Aorta (tissue), 5 donors: ENCODE data around the gene NUP133. TPM values are rescaled to one million over a fixed set of nuclear protein-coding genes. Genes with fewer than 3 reads are reported as not detected.

ENCODE experiments used
- ATAC-seq: fragments of 200-7000 bp; cut with Tn5 transposase; one replicate; pipeline ENCODE4 v1.9.1; 2022; ENCODE audit warnings: moderate library complexity; ENCODE audit not compliant: low FRiP score
- DNase-seq, 2 donors: peaks; one replicate each; pipeline ENCODE4 v3.0.0-alpha.2; 2020
- H3K27ac ChIP-seq, 2 donors: one replicate each; pipeline ENCODE4 v1.5.1; 2013; ENCODE audit warnings: low read length in 2 of 2, mild to moderate bottlenecking in 2 of 2, moderate library complexity in 2 of 2, control low read depth in 1 of 2, inconsistent platforms in 1 of 2, low read depth in 1 of 2
- H3K27me3 ChIP-seq, 2 donors: one replicate each; pipeline ENCODE4 v1.6.1; 2013; ENCODE audit warnings: control low read depth in 1 of 2, low read length in 1 of 2, mild to moderate bottlenecking in 1 of 2, moderate library complexity in 1 of 2; ENCODE audit not compliant: insufficient read depth in 2 of 2, control insufficient read depth in 1 of 2
- H3K36me3 ChIP-seq, 2 donors: one replicate each; pipeline ENCODE4 v1.6.1; 2013; ENCODE audit warnings: control low read depth in 1 of 2, low read length in 1 of 2, mild to moderate bottlenecking in 1 of 2; ENCODE audit not compliant: insufficient read depth in 2 of 2, control insufficient read depth in 1 of 2
- H3K4me1 ChIP-seq, 2 donors: one replicate each; pipeline ENCODE4 v1.6.1; 2013; ENCODE audit warnings: low read length in 2 of 2, control low read depth in 1 of 2, mild to moderate bottlenecking in 1 of 2, moderate library complexity in 1 of 2; ENCODE audit not compliant: insufficient read depth in 2 of 2, control insufficient read depth in 1 of 2
- H3K4me3 ChIP-seq, 2 donors: one replicate each; pipeline ENCODE4 v1.5.1; 2013; ENCODE audit warnings: low read length in 2 of 2, control low read depth in 1 of 2, mild to moderate bottlenecking in 1 of 2
- H3K9me3 ChIP-seq: one replicate; pipeline ENCODE4 v1.6.1; 2013; ENCODE audit warnings: mild to moderate bottlenecking, low read length; ENCODE audit not compliant: control insufficient read depth
- WGBS, 2 donors: extraction: QIAGEN DNeasy Blood & Tissue Kit; methylation state at CpG; one replicate each; pipeline ENCODE4 v1.1.7; 2013; 5-methylcytosine and 5-hydroxymethylcytosine counted together
- intact Hi-C, 2 donors: fragments of 100-400 bp; cut with DNase I; formaldehyde crosslinking; loops; one replicate each; pipeline versions ENCODE4 v1.14.2 to v1.15.0; 2022
- polyA plus RNA-seq, 2 donors: library from polyadenylated mRNA; stranded (reverse); fragments of 200-250 nt; gene quantifications; one replicate each; pipeline ENCODE4 v1.2.3, GENCODE V29; 2013
- total RNA-seq, 2 donors: library from RNA; stranded (reverse); fragmentation: NEBNext Ultra II Directional; extraction: Animal tissue kit (Norgen Biotek cat#: 25700); gene quantifications; one replicate each; pipeline ENCODE4 v1.2.1, GENCODE V29; 2021
- donor health status: healthy with polysubstance abuse.
- donor health status: Bipolar disorder and iron deficiency.
- donor health status: DM: no; HTN: no; CAD: no.
- donor health status: DM: no; HTN: no; CAD: no.
- donor health status: DM: yes; HTN: yes; CAD: no.

NUP133 gene
- total and polyA plus RNA-seq, 4 donors: 5.1 to 37.3 (median 24.0) TPM

- Histone ChIP-seq H3K36me3 (peaks cover 0 to 2% of the 10 kb centered on the region in 2 donors), H3K4me1 (no peaks in the 10 kb centered on the region), H3K27ac (no peak overlapping the region), H3K9me3 (no peaks in the 10 kb centered on the region), H3K4me3 (no peak overlapping the region), H3K27me3 (no peaks in the 10 kb centered on the region)
- no peak for ATAC-seq
- DNase-seq: no peak
- WGBS, 2 donors: 60 to 66% methylated on average over 7 of the region's 7 CpGs
- intact Hi-C loops: loop anchor here in 1 of 2 donors (2.0 kb wide), 1 partner anchor 59 kb away; no protein-coding TSS in a partner anchor
These were observed 71.9 kb downstream of the NUP133 start for GRCh38 chr1:229436201-229436600.

DNA sequence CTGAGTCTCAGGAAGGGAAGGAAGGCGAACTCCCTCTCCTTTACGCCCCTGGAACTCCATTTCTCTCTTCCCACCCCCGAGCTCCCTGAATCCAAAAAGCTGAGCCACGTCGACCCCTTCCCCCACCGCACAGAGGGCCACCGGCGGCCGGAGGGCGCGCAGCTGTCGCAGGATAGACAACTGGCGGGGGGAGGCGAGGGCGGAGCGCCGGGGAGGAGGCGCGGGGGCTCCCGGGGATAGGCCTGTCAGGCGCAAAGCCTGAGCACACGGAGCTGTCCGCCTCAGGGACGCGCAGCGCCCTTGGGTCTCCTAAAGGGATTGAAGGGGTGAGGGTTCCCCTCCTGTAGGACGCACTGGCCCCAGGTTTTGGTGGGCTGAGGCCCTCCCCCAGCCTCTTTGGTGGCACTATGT is 73.5 kb downstream of the NUP133 start:
- no peaks in the 10 kb centered on the region for H3K9me3 ChIP-seq
- H3K27ac ChIP-seq: no peak overlapping the region
- intact Hi-C loops: no loop called here
- DNase-seq: no peak
- H3K27me3 ChIP-seq: no peaks in the 10 kb centered on the region
- 2 to 3% methylated on average over 22 to 27 of the region's 27 CpGs for WGBS, 2 donors
- H3K4me1 ChIP-seq: no peaks in the 10 kb centered on the region
- H3K4me3 ChIP-seq: no peak overlapping the region
- no peak for ATAC-seq
- H3K36me3 ChIP-seq: no peaks in the 10 kb centered on the region

DNA sequence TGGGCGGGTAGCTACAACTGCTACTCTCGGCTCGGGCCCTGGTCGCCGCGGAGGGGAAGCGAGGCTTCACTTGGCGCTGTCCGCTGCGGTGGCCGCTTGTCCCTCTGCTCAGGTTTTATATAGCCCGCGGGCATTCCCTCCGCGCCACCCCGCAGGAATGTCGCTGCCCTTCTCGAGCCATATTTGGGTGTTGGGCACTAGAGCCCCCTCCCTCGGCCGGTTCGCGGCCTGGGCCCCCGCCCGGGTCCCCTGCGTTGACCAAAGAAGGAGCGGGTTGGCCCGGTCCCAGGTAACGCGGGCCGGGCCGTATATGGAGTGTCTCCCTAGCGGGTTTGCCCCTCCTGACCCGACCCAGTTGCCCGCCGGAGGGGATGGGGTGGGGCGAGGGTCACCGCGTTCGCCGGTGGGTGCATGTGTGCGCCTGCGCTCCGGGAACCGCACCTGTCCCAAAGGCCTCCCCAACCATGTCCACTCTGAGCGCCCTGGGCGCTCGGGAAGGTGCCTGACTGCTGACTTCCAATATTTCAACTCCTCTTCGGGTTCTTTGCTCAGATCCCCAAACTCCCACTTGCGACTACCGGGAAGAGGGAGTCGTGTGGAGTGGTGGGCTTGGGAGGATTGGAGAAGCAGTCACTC is 74.0 kb downstream of the NUP133 start, which contains the start of gene ACTA1:
TSS of gene ACTA1 (minus strand) at position 90 of the 636 bp plus-strand sequence. CDS start 979 bp downstream, outside the sequence.
- ATAC-seq: peak; percentile 42
- H3K4me3 ChIP-seq: no peak within 1 kb of the TSS
- intact Hi-C loops: no loop called here

DNA sequence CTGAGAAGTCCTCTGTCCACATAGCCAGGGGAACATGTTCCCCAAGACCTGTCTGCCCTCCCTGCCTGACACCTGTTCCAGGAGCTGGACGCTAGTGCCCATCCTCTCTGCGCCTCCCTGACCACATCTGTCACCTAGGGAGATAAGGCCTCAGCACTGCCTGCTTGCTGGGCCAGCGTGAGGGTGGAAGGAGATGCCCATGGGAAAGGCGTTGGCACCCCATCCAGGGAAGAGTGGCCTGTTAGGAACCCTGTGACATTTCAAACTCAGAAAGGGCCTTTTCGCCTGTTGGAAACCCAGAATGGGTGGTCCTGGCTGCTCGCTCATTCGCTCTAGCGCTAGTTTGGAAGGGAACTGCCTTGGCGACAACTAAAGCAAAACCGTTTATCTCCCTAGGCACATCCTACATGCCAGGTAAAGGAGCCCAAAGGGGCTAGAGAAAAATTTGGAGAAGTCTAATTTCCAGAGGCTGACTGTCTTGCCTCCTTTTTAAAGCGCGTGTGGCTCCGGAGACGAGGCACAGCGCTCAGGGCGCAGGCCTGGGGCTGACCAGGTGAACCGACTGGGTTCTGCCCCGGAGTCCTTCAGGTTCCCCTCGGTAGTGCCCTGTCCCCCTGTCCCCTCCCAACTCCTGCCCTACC is 74.7 kb downstream of the NUP133 start:
- DNase-seq (no peak), ATAC-seq (no peak)
- Histone ChIP-seq H3K27ac (no peak overlapping the region), H3K27me3 (no peaks in the 10 kb centered on the region), H3K36me3 (no peaks in the 10 kb centered on the region), H3K4me3 (no peak overlapping the region), H3K9me3 (no peaks in the 10 kb centered on the region), H3K4me1 (no peaks in the 10 kb centered on the region)
- 11 to 24% methylated on average over 19 of the region's 19 CpGs for WGBS, 2 donors
- intact Hi-C loops: no loop called here

More for the DNA sequence above, 74.0 kb downstream of the NUP133 start, which contains the start of gene ACTA1:
- H3K36me3 ChIP-seq: no peaks in the 10 kb centered on the region
- WGBS, 2 donors: 1 to 2% methylated on average over 50 to 51 of the region's 51 CpGs
- H3K4me1 ChIP-seq: no peaks in the 10 kb centered on the region
- DNase-seq: no peak
- no peak within 1 kb of the TSS for H3K27ac ChIP-seq
- no peaks in the 10 kb centered on the region for H3K9me3 ChIP-seq
- no peaks in the 10 kb centered on the region for H3K27me3 ChIP-seq

- intact Hi-C loops: no loop called here
- WGBS, 2 donors: 8 to 41% methylated on average over 36 to 37 of the region's 37 CpGs
- Histone ChIP-seq H3K9me3 (no peaks in the 10 kb centered on the region), H3K27ac (no peak overlapping the region), H3K36me3 (no peaks in the 10 kb centered on the region), H3K4me3 (no peak overlapping the region), H3K27me3 (no peaks in the 10 kb centered on the region), H3K4me1 (no peaks in the 10 kb centered on the region)
- ATAC-seq: no peak
- DNase-seq: no peak
These were observed 75.2 kb downstream of the NUP133 start for GRCh38 chr1:229432905-229433304.

GRCh38 chr1:229432116-229432461 is 76.1 kb downstream of the NUP133 start:
- no peak overlapping the region for H3K27ac ChIP-seq
- ATAC-seq (no peak), DNase-seq (no peak)
- no peaks in the 10 kb centered on the region for H3K4me1 ChIP-seq
- H3K36me3 ChIP-seq: no peaks in the 10 kb centered on the region
- no peak overlapping the region for H3K4me3 ChIP-seq
- WGBS, 2 donors: 3 to 7% methylated on average over 37 to 38 of the region's 38 CpGs
- no peaks in the 10 kb centered on the region for H3K27me3 ChIP-seq
- intact Hi-C loops: no loop called here
- no peaks in the 10 kb centered on the region for H3K9me3 ChIP-seq

DNA sequence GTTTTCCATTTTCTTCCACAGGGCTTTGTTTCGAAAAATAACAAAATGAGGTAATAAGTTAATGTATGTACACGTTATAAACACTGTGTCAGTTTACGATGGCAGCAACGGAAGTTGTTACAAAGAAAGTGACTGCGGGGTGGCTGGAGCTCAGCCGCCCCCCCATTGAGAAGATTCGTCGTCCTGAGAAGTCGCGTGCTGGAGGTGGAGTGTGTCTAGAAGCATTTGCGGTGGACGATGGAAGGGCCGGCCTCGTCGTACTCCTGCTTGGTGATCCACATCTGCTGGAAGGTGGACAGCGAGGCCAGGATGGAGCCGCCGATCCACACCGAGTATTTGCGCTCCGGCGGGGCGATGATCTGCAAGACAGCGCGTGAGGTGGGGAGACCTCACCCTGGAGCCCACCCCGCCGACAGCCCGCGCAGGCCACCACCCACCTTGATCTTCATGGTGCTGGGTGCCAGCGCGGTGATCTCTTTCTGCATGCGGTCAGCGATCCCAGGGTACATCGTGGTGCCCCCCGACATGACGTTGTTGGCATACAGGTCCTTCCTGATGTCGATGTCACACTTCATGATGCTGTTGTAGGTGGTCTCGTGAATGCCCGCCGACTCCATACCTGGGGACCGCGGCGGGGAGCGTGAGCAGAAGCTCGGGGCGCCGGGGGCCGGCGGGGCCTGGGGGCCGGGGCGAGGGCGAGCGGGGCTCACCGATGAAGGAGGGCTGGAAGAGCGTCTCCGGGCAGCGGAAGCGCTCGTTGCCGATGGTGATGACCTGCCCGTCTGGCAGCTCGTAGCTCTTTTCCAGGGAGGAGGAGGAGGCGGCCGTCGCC is 76.6 kb downstream of the NUP133 start:
- peaks cover 0 to 2% of the 10 kb centered on the region in 2 donors for H3K27me3 ChIP-seq
- no peak overlapping the region for H3K4me3 ChIP-seq
- intact Hi-C loops: no loop called here
- DNase-seq: no peak
- no peaks in the 10 kb centered on the region for H3K9me3 ChIP-seq
- H3K27ac ChIP-seq: no peak overlapping the region
- WGBS, 2 donors: 8 to 12% methylated on average over 61 to 65 of the region's 65 CpGs
- ATAC-seq: no peak
- no peaks in the 10 kb centered on the region for H3K36me3 ChIP-seq
- H3K4me1 ChIP-seq: no peaks in the 10 kb centered on the region

GRCh38 chr1:229430761-229431283 is 77.3 kb downstream of the NUP133 start:
- 5 to 7% methylated on average over 16 of the region's 16 CpGs for WGBS, 2 donors
- intact Hi-C loops: no loop called here
- DNase-seq (peak; percentile 75 to 88), ATAC-seq (peak; percentile 57)
- no peaks in the 10 kb centered on the region for H3K9me3 ChIP-seq
- H3K4me3 ChIP-seq: no peak overlapping the region
- H3K27ac ChIP-seq: no peak overlapping the region
- no peaks in the 10 kb centered on the region for H3K36me3 ChIP-seq
- H3K4me1 ChIP-seq: no peaks in the 10 kb centered on the region
- H3K27me3 ChIP-seq: peaks cover 0 to 2% of the 10 kb centered on the region in 2 donors
